HG03571 (cell line): Measurements from ENCODE around the gene CUBN.

ENCODE experiments used
- ATAC-seq: cut with Tn5 transposase; IDR thresholded peaks from one replicate; pipeline ENCODE4 v1.9.1; 2021; ENCODE audit not compliant: unreplicated experiment

The CUBN gene

GRCh38 chr10:16930540-16930939, 199.1 kb downstream of the CUBN start:
- no peak for ATAC-seq

- no peak for ATAC-seq
Observed at GRCh38 chr10:16929069-16929468, 200.5 kb downstream of the CUBN start.

DNA sequence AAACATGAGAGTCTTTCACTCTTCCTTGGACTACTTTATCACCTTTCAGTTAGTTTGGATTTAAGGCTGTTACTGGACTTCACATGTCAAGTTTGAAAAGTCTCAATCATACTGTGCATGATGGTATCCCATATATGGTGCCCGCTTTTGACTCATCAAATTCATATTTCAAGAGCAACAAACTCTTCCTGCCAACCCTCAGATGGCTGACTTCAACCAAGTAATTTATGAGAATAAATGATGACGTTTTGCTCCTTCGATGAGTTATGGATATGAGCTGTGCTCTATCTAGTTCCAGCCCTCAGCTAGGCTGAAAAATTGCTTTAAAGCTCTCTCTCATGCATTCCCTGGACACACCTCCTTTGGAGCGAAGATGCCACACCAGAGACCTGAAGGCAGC, 202.1 kb downstream of the CUBN start:
- ATAC-seq, result no peak

DNA sequence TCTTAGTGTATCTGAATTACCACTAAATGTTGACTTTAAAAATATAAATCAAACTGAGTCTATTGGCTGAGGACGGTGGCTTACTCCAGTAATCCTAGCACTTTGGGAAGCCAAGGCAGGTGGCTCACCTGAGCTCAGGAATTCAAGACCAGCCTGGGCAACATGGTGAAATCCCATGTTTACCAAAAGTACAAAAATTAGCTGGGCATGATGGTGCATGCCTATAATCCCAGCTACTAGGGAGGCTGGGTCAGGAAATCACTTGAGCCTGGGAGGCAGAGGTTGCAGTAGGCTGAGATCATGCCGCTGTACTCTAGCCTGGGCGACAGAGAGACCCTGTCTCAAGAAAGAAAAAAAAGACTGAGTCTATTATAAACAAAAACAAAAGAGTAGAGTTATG, 205.9 kb downstream of the CUBN start:
- ATAC-seq, result no peak

- ATAC-seq, result no peak
Observed at GRCh38 chr10:16923309-16923708, 206.3 kb downstream of the CUBN start.

GRCh38 chr10:16919121-16919982, 210.3 kb downstream of the CUBN start:
- ATAC-seq, result no peak

DNA sequence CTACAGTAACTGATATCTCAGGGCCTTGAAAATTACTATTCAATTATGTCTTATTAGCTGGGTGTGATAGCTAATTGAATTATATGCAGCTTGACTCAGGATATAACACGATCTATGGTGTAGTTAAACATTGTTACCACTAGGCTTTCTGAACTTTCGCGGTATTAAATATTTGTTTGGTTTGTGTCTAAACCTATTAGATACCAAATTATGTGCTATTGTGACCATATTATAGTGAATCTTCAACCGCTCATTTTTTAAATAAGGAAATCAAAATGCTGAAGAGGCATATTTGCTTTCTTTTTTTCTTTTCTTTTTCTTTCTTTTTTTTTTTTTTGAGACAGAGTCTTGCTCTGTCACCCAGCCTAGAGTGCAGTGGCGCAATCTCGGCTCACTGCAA, 213.1 kb downstream of the CUBN start:
- ATAC-seq, result no peak

DNA sequence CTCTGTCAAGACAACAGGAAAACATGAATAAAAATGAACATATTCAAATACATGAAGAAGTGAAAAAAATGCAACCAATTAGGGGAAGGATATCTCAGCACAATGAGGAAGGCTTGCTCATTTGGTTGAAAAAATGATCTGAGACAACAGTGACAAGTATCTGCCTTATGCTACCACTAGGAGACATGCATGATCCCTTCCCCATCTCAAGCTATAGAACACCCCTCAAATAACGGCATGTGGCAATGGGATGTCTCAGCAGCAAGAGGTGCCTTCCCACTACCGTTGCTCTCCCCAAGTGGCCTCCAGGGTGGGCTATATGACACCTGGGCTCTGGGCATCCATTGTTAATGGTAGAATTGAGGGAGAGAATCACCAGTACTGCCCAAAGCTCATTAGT, 214.3 kb downstream of the CUBN start:
- no peak for ATAC-seq

- ATAC-seq, result no peak
Observed at GRCh38 chr10:16913266-16913665, 216.3 kb downstream of the CUBN start.

DNA sequence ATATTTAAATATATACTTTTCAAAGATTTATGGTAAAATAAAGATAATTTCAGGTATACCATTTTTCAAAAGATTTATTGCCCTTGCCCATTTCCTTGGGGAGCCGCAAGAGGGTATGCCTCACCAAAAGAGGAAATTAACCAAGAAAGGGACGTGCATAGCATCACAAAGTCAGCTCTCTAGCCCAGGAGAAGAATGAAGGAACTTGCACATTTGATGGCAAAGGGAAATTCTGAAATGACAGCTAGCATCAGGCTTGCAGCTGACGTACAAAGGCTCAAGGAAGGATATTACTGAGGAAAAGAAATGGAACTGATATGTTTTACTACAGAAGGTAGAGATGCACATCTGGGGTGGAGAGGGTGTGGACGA, 218.8 kb downstream of the CUBN start:
- ATAC-seq, result no peak

DNA sequence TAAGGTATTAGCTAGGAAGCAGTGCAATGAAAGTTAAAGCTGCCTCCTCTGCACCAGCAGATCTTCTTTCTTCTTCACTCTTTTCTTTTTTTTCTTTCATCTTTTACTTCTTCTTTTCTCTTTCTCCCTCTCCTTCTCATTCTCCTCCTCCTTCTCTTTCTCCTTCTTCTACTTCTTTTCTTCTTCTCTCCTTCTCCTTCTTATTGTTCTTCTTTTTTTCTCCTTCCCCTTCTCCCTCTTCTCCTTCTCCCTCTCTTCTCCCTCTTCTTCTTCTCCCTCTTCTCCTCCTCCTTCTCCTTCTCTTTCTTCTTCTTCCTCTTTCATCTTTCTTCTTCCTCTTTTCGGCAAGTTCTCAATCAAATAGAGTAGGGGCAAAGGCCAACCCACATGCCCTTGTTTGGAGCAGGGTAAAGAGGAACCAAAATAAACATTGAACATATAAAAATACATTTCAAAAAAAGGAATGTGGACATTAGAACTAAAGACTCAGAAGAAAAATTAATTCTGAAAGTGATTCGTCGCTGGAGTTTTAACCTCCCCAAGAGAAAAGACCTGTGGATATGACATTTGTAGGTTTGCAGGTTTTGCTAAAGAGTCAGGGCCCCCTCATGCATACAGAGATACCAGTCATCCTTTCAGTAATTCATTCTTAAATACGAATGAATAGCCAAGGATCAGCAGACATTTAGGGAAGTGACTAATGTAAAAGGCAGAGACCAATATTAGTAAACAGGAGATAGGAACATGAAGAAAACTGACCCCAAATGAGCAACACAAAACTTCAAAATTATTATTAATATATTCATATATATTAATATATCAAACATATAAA, 219.4 kb downstream of the CUBN start:
- ATAC-seq, result no peak

DNA sequence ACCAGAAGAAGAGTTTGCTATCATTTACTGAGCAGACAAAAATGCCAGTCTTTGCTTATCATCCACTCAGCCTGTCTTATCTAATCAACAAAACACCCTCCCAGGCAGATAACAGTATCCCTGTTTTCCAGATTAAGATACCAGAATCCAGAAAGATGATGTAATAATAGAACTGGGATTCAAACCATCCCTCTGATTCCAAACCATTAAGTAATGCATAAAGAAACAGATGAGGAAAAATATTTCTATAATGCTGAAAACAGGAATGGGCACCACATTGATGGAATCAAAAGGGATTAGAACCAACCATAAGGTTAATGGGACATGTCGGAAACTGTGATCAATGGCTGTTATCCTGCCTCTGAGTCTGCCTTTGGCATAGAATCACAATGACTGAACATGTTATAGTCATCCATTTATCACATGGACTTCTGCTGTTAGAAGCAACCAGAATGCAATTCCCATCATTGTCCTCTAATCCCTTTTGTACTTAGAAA, 220.3 kb downstream of the CUBN start:
- no peak for ATAC-seq

DNA sequence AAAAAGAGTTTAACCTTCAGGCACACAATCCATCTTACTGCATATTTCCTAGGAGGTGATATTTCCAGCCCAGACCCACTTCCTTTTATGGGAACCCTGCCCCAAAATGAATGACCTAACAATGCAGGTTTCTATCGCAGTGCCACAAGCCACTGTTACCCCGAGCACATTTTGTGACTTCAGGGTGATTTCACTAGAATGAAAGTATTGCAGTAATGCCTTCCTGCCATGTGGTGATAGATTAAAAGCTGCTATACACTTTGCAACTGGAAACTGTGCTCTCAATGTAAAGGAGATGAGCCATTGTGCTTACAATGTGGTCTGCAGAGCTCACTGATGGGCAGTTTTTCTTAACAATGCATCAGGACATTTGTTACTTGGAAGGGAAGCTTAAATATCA, 221.9 kb downstream of the CUBN start:
- ATAC-seq, result no peak

GRCh38 chr10:16905320-16905719, 224.3 kb downstream of the CUBN start:
- ATAC-seq, result no peak

- no peak for ATAC-seq
Observed at GRCh38 chr10:16904639-16905061, 225.0 kb downstream of the CUBN start.

DNA sequence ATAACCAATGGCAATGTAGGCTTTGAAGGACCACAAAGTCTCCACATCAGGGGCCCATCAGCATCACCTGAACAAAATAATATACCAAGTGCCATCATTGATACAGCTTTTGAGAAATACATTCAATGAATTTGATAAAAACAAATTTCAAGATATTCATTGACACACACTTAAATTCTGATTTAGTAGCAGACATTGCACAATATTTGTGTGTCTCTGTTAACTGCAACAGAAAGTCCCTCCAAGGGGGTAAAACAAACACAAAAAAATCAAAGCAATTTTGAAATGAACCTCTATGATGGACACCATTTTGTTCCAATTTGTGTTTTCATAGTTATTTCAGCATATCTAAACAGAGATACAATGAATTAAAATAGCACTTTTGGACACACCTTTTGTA, 225.6 kb downstream of the CUBN start:
- no peak for ATAC-seq

DNA sequence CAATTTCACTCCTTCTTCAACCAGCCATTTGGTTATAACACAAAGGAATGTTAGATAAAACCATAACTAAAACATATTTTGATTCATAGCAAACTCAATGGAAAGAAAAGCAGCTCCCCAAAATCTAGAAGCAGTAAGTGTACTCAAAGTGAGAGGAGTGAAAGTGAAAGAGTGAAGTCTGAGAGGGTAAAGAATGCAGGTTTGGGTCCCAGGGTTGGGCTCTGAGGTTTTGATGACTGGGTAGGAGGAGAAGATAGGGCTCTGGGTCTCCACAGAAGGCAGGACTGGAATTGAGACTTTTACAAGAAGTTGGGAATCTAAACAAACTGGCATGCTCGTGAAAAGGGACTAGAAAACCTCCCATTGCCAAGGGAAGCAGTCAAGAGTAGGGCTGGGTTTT, 227.0 kb downstream of the CUBN start:
- no peak for ATAC-seq

- ATAC-seq, result no peak
Observed at GRCh38 chr10:16901106-16901505, 228.5 kb downstream of the CUBN start.

DNA sequence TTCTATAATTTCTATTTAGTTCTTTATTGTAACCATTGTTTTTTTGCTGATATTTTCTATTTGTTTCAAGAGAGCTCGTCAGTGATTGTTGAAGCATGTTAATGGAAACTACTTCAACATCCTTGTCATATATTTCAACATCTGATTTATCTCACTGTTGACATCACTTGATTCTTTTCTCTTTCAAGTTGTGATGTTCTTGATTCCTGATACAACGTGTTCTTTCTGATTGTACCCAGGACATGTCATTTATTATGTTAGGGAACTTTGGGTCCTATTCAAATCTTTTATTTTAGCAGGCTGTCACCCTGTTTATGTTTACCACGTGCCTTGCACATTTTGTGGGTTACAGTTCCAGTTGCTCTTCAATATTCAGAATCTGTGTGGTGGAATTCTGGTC, 232.6 kb downstream of the CUBN start:
- ATAC-seq, result no peak

DNA sequence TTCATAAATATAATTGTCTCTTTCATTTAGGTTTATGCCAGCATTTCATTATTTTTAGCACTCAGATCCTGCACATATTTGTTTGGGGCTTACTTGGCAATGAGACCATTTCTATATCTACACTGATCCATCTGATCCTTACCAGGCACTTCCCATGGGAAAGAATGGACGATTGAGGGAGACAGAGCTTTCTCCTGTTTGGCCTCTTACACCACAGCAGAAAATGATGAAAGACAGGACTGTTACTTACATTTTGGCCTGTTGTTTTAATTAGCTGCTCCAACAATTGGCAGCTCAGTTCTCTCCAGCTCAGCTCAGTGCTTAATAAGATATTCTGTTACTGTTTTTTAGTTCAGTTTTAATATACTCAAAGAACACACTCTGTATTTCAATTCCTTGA, 234.8 kb downstream of the CUBN start:
- ATAC-seq, result no peak

DNA sequence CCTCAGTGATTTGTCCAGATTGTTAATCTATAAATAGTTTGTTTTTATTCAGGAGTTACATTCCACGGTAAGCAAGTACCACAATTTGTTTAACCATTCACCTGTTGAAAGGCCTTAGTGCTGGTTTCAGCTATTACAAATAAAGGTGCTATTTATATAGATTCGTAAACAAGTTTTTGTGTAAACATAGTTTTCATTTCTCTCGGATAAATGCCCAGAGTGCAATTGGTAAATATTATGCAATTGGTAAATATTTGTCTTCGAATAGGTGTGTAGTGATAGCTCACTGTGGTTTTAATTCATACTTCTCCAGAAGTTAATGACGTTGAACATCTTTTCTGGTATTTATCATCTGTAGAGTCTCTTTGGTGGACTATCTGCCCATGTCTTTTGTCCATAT, 235.9 kb downstream of the CUBN start:
- ATAC-seq, result no peak
